Small intestine (tissue), 7 donors: Measurements from ENCODE around the gene CA11. TPM values are rescaled to one million over a fixed set of nuclear protein-coding genes. Genes with fewer than 3 reads are reported as not detected.

Experiments used
- DNase-seq, 2 donors: peaks; one replicate each; pipeline versions ENCODE4 v3.0.0 to v3.0.0-alpha.2; 2013
- FAIRE-seq: peaks from 2 replicates; lab custom pipeline; 2012; peaks lifted over from hg19 to GRCh38; lab: Jason Lieb, UNC
- H3K27ac ChIP-seq, 3 donors: one replicate each; pipeline ENCODE4 v1.5.1; 2013; ENCODE audit warnings: low read length in 2 of 3, mild to moderate bottlenecking in 2 of 3, control low read depth in 1 of 3, inconsistent platforms in 1 of 3, low read depth in 1 of 3, moderate library complexity in 1 of 3
- H3K27me3 ChIP-seq, 3 donors: one replicate each; pipeline ENCODE4 v1.6.1; 2013; ENCODE audit warnings: low read length in 3 of 3, inconsistent platforms in 1 of 3; ENCODE audit not compliant: control insufficient read depth in 3 of 3, insufficient read depth in 3 of 3
- H3K36me3 ChIP-seq, 3 donors: one replicate each; pipeline ENCODE4 v1.6.1; 2013; ENCODE audit warnings: low read length in 3 of 3, inconsistent platforms in 1 of 3, low read depth in 1 of 3, mild to moderate bottlenecking in 1 of 3, moderate library complexity in 1 of 3; ENCODE audit not compliant: control insufficient read depth in 3 of 3, insufficient read depth in 2 of 3
- H3K4me1 ChIP-seq, 3 donors: one replicate each; pipeline ENCODE4 v1.6.1; 2013; ENCODE audit warnings: low read length in 2 of 3, inconsistent platforms in 1 of 3, low read depth in 1 of 3, mild to moderate bottlenecking in 1 of 3, moderate library complexity in 1 of 3; ENCODE audit not compliant: control insufficient read depth in 3 of 3, insufficient read depth in 2 of 3
- H3K4me3 ChIP-seq, 3 donors: one replicate each; pipeline ENCODE4 v1.5.1; 2013; ENCODE audit warnings: low read length in 3 of 3, control low read depth in 1 of 3, inconsistent platforms in 1 of 3, low read depth in 1 of 3, mild to moderate bottlenecking in 1 of 3, moderate library complexity in 1 of 3
- H3K9me3 ChIP-seq, 2 donors: one replicate each; pipeline ENCODE4 v1.6.1; 2013; ENCODE audit warnings: low read depth in 1 of 2, low read length in 1 of 2; ENCODE audit not compliant: control insufficient read depth in 2 of 2, insufficient read depth in 1 of 2
- WGBS, 3 donors: extraction: QIAGEN DNeasy Blood & Tissue Kit; methylation state at CpG; one replicate each; pipeline ENCODE4 v1.1.7; 2013; 5-methylcytosine and 5-hydroxymethylcytosine counted together
- polyA plus RNA-seq, 4 donors: library from polyadenylated mRNA; stranded (reverse) in 3 of 4; unstranded in 1 of 4; fragments of 200-250 nt in 3 of 4; fragments of 120-200 nt in 1 of 4; gene quantifications; one replicate each; pipeline versions ENCODE4 v1.2.1 to v1.2.3, GENCODE V29; 2013
- donor health status: healthy with polysubstance abuse.
- donor health status: control.
- donor health status: control.
- donor health status: Bipolar disorder and iron deficiency.
- donor health status: healthy.

CA11 gene
- polyA plus RNA-seq, 4 donors = 3.8 to 21.2 (median 6.5) TPM

GRCh38 chr19:48642862-48643261 lies 3.1 kb downstream of the CA11 start:
- FAIRE-seq = no peak
- H3K27ac ChIP-seq = no peak overlapping the region
- WGBS, 3 donors = 89 to 94% (median 90%) methylated on average over 5 of the region's 5 CpGs
- peaks cover 3 to 27% (median 5%) of the 10 kb centered on the region in 3 donors for H3K4me1 ChIP-seq
- H3K4me3 ChIP-seq = no peak overlapping the region
- H3K27me3 ChIP-seq = peaks cover 0 to 8% (median 0%) of the 10 kb centered on the region in 3 donors
- H3K36me3 ChIP-seq = no peaks in the 10 kb centered on the region
- no peaks in the 10 kb centered on the region for H3K9me3 ChIP-seq
- DNase-seq = no peak

DNA sequence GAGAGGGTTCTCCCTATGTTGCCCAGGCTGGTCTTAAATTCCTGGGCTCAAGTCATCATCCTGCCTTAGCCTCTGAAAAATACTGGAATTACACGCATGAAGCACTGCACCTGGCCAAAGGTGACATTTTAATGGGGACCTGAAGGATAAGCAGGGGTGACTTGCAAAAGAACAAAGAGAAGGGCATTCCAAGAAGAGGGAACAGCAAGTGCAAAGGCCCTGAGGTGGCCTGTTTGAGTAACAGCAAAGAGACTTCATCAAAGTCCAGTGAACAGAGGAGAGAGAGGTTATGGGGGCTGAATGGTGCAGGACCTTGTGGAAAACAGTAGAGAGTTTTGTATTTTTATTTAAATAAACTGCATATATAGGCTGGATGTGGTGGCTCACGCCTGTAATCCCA lies 4.1 kb downstream of the CA11 start:
- no peak overlapping the region for H3K27ac ChIP-seq
- FAIRE-seq (no peak), DNase-seq (no peak)
- no peaks in the 10 kb centered on the region for H3K9me3 ChIP-seq
- WGBS, 3 donors = 86 to 89% (median 88%) methylated on average over 2 of the region's 2 CpGs
- peaks cover 3 to 27% (median 5%) of the 10 kb centered on the region in 3 donors for H3K4me1 ChIP-seq
- no peak overlapping the region for H3K4me3 ChIP-seq
- H3K27me3 ChIP-seq = peaks cover 0 to 8% (median 0%) of the 10 kb centered on the region in 3 donors
- H3K36me3 ChIP-seq = no peaks in the 10 kb centered on the region

DNA sequence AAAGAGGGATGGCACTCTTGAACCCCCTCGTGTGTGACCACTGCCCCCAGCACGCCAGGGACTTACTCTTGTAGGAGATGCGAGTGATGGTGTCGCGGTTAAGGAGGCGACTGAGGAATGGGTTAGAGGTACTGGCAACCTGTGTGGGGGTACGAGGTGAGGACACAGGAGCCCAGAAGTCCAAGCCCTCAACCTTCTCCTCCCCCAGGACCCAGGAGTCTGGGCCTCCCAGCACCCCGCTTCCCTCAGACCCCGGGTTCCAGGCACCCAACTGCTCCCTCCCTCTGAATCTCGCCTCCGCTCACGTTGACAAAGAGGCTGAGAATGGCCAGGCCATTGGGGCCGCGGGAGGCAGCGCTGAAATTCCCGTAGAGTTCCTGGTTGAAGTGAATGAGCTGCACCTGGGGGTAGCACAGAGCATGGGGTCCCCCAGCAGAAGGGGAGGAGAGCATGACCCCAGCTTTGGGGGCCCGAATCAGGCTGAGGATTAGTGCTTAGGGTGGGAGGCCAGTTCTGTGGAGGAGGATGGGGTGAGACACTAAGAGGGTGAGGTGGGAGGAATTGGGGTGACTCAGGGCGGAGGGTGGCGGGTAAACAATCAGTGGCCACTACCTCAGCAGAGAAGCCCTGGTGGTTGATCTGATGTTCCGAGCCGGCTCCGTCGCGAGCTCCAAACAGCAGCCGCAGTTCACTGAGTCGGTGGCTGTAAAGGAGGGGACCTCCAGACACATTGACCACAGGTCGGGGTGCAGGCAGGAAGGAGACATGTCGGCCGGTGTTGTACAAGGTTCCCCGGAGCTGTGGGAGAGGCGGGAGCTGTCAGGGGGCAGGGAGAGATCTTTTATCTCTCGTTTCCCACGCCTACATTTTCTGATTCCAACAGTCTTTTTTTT lies 6.3 kb downstream of the CA11 start:
- Histone ChIP-seq H3K36me3 (no peaks in the 10 kb centered on the region), H3K27ac (peak overlapping the region in 2 of 3 donors; percentile 27 to 39), H3K27me3 (peaks cover 0 to 5% (median 0%) of the 10 kb centered on the region in 3 donors), H3K9me3 (no peaks in the 10 kb centered on the region), H3K4me1 (peaks cover 6 to 25% (median 7%) of the 10 kb centered on the region in 3 donors), H3K4me3 (peak overlapping the region in 2 of 3 donors; percentile 12 to 16)
- DNase-seq = peak; percentile 51 to 64
- no peak for FAIRE-seq
- WGBS, 3 donors = 44 to 62% (median 51%) methylated on average over 33 of the region's 33 CpGs

- WGBS, 3 donors = 76 to 79% (median 78%) methylated on average over 15 to 16 of the region's 16 CpGs
- no peak overlapping the region for H3K4me3 ChIP-seq
- peaks cover 0 to 5% (median 0%) of the 10 kb centered on the region in 3 donors for H3K27me3 ChIP-seq
- FAIRE-seq = no peak
- H3K27ac ChIP-seq = peak overlapping the region; percentile 78 to 92 (median 86)
- DNase-seq = peak in 1 of 2 donors; percentile 26
- no peaks in the 10 kb centered on the region for H3K36me3 ChIP-seq
- peaks cover 7 to 32% (median 11%) of the 10 kb centered on the region in 3 donors for H3K4me1 ChIP-seq
- H3K9me3 ChIP-seq = no peaks in the 10 kb centered on the region
Observed at GRCh38 chr19:48638831-48639381, 7.1 kb downstream of the CA11 start.

DNA sequence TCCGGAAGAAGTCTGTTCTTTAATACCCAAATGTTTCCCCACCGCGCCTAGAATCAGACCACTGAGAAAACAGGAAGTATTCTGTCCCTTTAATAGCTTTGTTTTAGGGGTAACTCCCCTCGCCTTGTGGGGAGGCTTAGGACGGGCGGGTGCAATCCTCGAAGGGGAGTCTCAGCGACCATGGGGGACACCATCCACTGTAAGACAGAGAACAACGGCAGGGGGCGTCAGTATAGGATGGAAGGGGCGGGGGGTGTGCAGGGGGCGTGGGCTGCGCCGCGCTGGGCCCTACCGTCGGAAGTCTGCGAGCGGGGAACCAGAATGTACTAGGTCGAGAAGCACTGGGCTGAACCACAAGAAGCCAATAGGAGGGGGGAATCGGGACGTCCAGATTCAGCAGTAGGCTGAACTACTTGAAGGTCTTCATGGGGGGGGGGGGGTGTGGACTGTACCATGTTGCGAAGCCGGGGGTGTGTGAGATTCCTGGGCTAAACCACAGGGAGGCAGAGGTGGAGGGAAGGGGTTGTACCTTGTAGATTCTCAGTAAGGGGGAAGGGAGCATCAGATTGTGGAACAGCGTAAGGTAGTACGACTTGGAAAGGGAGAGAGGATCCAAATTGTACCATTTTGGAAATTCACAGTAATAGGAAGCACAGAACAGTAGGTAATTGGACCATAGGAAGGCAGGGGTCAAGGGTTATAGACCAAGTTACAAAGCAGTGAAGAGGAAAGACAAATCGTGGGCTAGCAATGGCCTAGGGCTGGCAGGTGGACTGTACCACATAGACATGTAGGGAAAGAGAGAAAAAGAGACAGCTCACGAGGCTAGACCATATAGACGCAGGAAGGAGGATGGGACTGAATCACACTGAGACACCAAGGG lies 7.8 kb downstream of the CA11 start:
- Histone ChIP-seq H3K27ac (peak overlapping the region; percentile 78 to 92 (median 86)), H3K4me1 (peaks cover 7 to 39% (median 16%) of the 10 kb centered on the region in 3 donors), H3K36me3 (no peaks in the 10 kb centered on the region), H3K27me3 (peaks cover 0 to 5% (median 0%) of the 10 kb centered on the region in 3 donors), H3K9me3 (no peaks in the 10 kb centered on the region), H3K4me3 (peak overlapping the region in 2 of 3 donors; percentile 50 to 94)
- WGBS, 3 donors = 5 to 9% (median 7%) methylated on average over 28 to 29 of the region's 29 CpGs
- FAIRE-seq = no peak
- peak; percentile 90 to 93 for DNase-seq

DNA sequence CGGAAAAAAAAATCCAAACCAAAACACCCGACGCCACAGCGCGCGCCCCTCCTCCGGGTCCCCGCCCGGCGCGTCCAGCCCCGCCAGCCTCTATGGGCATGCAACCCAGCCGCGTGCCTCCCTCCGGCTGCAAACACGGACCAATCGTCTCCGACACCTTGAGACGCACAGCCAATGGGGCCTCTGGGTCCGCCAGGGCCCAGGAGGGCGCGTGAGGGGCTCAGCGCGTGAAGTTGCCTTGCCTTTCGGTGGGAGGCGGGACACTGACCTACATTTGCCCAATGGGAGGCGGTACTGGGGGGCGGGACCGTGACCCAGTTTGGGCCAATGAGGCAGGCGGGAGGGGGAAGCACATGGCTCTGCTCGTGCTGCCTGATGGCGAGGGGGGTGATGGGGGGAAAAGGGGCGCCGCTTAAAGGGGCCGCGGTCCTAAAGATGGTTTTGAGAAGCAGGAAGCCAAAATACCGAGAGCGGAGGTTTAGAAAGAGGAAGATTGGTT lies 8.5 kb downstream of the CA11 start:
- Histone ChIP-seq H3K27me3 (peaks cover 0 to 5% (median 0%) of the 10 kb centered on the region in 3 donors), H3K27ac (peak overlapping the region; percentile 78 to 92 (median 86)), H3K9me3 (no peaks in the 10 kb centered on the region), H3K4me1 (peaks cover 7 to 46% (median 16%) of the 10 kb centered on the region in 3 donors), H3K4me3 (peak overlapping the region in 2 of 3 donors; percentile 50 to 94), H3K36me3 (no peaks in the 10 kb centered on the region)
- DNase-seq (peak; percentile 99), FAIRE-seq (no peak)
- WGBS, 3 donors = 0 to 1% (median 1%) methylated on average over 35 to 38 of the region's 38 CpGs

- H3K36me3 ChIP-seq = peaks cover 0 to 3% (median 0%) of the 10 kb centered on the region in 3 donors
- H3K27ac ChIP-seq = peak within 1 kb of the TSS; percentile 78 to 92 (median 86)
- 1% methylated on average over 32 to 40 of the region's 40 CpGs for WGBS, 3 donors
- no peaks in the 10 kb centered on the region for H3K9me3 ChIP-seq
- peaks cover 7 to 49% (median 16%) of the 10 kb centered on the region in 3 donors for H3K4me1 ChIP-seq
- peak within 1 kb of the TSS; percentile 50 to 94 (median 67) for H3K4me3 ChIP-seq
- FAIRE-seq (no peak), DNase-seq (peak in 1 of 2 donors; percentile 62)
- H3K27me3 ChIP-seq = peaks cover 0 to 5% (median 0%) of the 10 kb centered on the region in 3 donors
Observed at GRCh38 chr19:48636859-48637448, 9.0 kb downstream of the CA11 start, which contains the start of gene DBP. TSS of gene DBP (minus strand) at chr19:48637379. CDS start at chr19:48636994, 385 bp downstream.
